SW480 (cell line): ENCODE data around the gene UBE2QL1.

Experiments
- DNase-seq: peaks from one replicate; pipeline ENCODE4 v3.0.0-alpha.2; 2016; ENCODE audit warnings: low spot score

Gene UBE2QL1

GRCh38 chr5:6478793-6479192, 30.1 kb downstream of the UBE2QL1 start:
- no peak for DNase-seq

GRCh38 chr5:6480133-6481051, 31.7 kb downstream of the UBE2QL1 start:
- DNase-seq: no peak

GRCh38 chr5:6482735-6483134, 34.1 kb downstream of the UBE2QL1 start:
- no peak for DNase-seq

GRCh38 chr5:6483880-6484382, 35.3 kb downstream of the UBE2QL1 start:
- DNase-seq: no peak

- no peak for DNase-seq
Measured at GRCh38 chr5:6484446-6484845, 35.8 kb downstream of the UBE2QL1 start.

- no peak for DNase-seq
Measured at GRCh38 chr5:6484899-6485298, 36.2 kb downstream of the UBE2QL1 start.

- no peak for DNase-seq
Measured at GRCh38 chr5:6485441-6485840, 36.8 kb downstream of the UBE2QL1 start.

- no peak for DNase-seq
Measured at GRCh38 chr5:6486074-6486473, 37.4 kb downstream of the UBE2QL1 start.

- no peak for DNase-seq
Measured at GRCh38 chr5:6487081-6487480, 38.4 kb downstream of the UBE2QL1 start.

- DNase-seq: peak; percentile 65
Measured at GRCh38 chr5:6488021-6488420, 39.4 kb downstream of the UBE2QL1 start.

- DNase-seq: no peak
Measured at GRCh38 chr5:6489643-6490185, 41.1 kb downstream of the UBE2QL1 start.

GRCh38 chr5:6490246-6490645, 41.6 kb downstream of the UBE2QL1 start:
- no peak for DNase-seq

- DNase-seq: no peak
Measured at GRCh38 chr5:6490693-6491092, 42.0 kb downstream of the UBE2QL1 start.

GRCh38 chr5:6491196-6491918, 42.7 kb downstream of the UBE2QL1 start:
- DNase-seq: no peak

- no peak for DNase-seq
Measured at GRCh38 chr5:6491919-6492290, 43.2 kb downstream of the UBE2QL1 start.

- peak; percentile 19 for DNase-seq
Measured at GRCh38 chr5:6492934-6493333, 44.3 kb downstream of the UBE2QL1 start.

GRCh38 chr5:6493681-6494454, 45.2 kb downstream of the UBE2QL1 start:
- DNase-seq: no peak

GRCh38 chr5:6494939-6495338, 46.3 kb downstream of the UBE2QL1 start:
- no peak for DNase-seq

GRCh38 chr5:6495433-6496206, 47.0 kb downstream of the UBE2QL1 start:
- no peak for DNase-seq

GRCh38 chr5:6496207-6496584, 47.5 kb downstream of the UBE2QL1 start:
- DNase-seq: no peak

- DNase-seq: no peak
Measured at GRCh38 chr5:6496636-6497035, 48.0 kb downstream of the UBE2QL1 start.
